H1 (cell line): ENCODE results near the gene SNX27. TPM values are rescaled to one million over a fixed set of nuclear protein-coding genes. Genes with fewer than 3 reads are reported as not detected.

ENCODE experiments used
- polyA plus RNA-seq, 7 experiments: library from polyadenylated mRNA; depleted of rRNA in 3 of 7; stranded (reverse) in 5 of 7; unstranded in 2 of 7; fragments of >200 nt in 5 of 7; fragments of 200-250 nt in 2 of 7; gene quantifications; 1 replicate in 5 of 7; 2 replicates in 1 of 7; 4 replicates in 1 of 7; pipeline versions ENCODE4 v1.2.1 to v1.2.3, GENCODE V29; 2011 to 2013; ENCODE audit warnings: missing spikeins in 2 of 7, mixed read lengths in 2 of 7
- total RNA-seq: library from RNA; stranded (reverse); fragmentation: NEBNext Ultra II Directional; extraction: Animal tissue kit (Norgen Biotek cat#: 25700); gene quantifications from 2 replicates; pipeline ENCODE4 v1.2.1, GENCODE V29; 2021
- TF ChIP-seq, protein P1 (sequence below): IDR thresholded peaks from 2 replicates; pipeline ENCODE4 v1.6.1; 2011; ENCODE audit warnings: low read depth, mild to moderate bottlenecking, low read length; ENCODE audit not compliant: insufficient read depth
- TF ChIP-seq, protein P2 (sequence below): IDR thresholded peaks from 2 replicates; pipeline ENCODE4 v1.6.1; 2011; ENCODE audit warnings: low read length, improper control_type of control experiment

SNX27 gene
- total and polyA plus RNA-seq, 2 of the 8 experiments (the other 6 are each of a cell fraction or from before 2014, with no cell fraction given): 23.4 to 65.4 TPM

DNA sequence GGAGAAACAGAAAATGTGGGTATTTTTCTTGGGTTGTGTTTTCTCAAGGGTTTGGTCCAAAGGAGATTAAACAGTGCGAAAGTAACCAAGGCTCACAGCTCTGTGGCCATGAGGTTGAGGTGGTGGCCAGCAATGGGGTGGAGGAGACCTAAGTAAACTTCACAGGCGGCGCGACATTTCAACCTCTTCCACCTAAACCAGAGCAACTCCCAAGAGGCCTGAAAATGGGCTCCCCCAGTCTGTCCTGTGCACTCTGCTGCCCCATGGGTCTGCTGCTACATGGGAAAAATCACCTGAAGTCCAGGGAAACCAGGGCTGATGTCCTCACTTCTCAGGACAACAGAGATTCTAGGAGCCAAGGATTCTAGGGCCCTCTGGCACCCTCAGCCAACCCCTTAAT is 92.4 kb downstream of the SNX27 start (continued):
- TF ChIP-seq, protein P1, sequence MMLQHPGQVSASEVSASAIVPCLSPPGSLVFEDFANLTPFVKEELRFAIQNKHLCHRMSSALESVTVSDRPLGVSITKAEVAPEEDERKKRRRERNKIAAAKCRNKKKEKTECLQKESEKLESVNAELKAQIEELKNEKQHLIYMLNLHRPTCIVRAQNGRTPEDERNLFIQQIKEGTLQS: no peak
- TF ChIP-seq, protein P2, sequence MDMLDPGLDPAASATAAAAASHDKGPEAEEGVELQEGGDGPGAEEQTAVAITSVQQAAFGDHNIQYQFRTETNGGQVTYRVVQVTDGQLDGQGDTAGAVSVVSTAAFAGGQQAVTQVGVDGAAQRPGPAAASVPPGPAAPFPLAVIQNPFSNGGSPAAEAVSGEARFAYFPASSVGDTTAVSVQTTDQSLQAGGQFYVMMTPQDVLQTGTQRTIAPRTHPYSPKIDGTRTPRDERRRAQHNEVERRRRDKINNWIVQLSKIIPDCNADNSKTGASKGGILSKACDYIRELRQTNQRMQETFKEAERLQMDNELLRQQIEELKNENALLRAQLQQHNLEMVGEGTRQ: no peak
